Renal cortex interstitium (tissue), 11 donors: Measurements from ENCODE around the gene TRIM39. TPM values are rescaled to one million over a fixed set of nuclear protein-coding genes. Genes with fewer than 3 reads are reported as not detected.

Experiments used
- DNase-seq, 11 donors: peaks; one replicate each; pipeline ENCODE4 v3.0.0-alpha.2; 2013; ENCODE audit warnings: low read depth in 9 of 11, low spot score in 4 of 11; ENCODE audit errors: extremely low read depth in 1 of 11
- polyA plus RNA-seq, 3 donors: library from polyadenylated mRNA; unstranded; fragments of 120-200 nt; gene quantifications; one replicate each; pipeline ENCODE4 v1.2.1, GENCODE V29; 2013; ENCODE audit not compliant: insufficient read length in 3 of 3

TRIM39 gene
- polyA plus RNA-seq, 3 donors: 12.4 to 15.4 (median 14.2) TPM

GRCh38 chr6:30323806-30324205 is 2.9 kb upstream of the TRIM39 start:
- no peak for DNase-seq

- peak in 2 of 11 donors; percentile 26 to 41 for DNase-seq
Measured at GRCh38 chr6:30325150-30325872, 1.4 kb upstream of the TRIM39 start.

GRCh38 chr6:30325873-30326525 is 728 bp upstream of the TRIM39 start:
- peak; percentile 23 to 73 (median 56) for DNase-seq

GRCh38 chr6:30327232-30327746 is 562 bp downstream of the TRIM39 start:
- peak in 2 of 11 donors; percentile 31 to 50 for DNase-seq

GRCh38 chr6:30328397-30328796 is 1.7 kb downstream of the TRIM39 start:
- no peak for DNase-seq

- no peak for DNase-seq
Measured at GRCh38 chr6:30329331-30329730, 2.6 kb downstream of the TRIM39 start.

GRCh38 chr6:30331981-30332380 is 5.3 kb downstream of the TRIM39 start:
- DNase-seq: no peak

- no peak for DNase-seq
Measured at GRCh38 chr6:30334075-30334783, 7.5 kb downstream of the TRIM39 start.

- no peak for DNase-seq
Measured at GRCh38 chr6:30340589-30341054, 13.9 kb downstream of the TRIM39 start.

GRCh38 chr6:30341218-30341617 is 14.5 kb downstream of the TRIM39 start:
- DNase-seq: no peak

- DNase-seq: no peak
Measured at GRCh38 chr6:30341728-30342127, 15.0 kb downstream of the TRIM39 start.

GRCh38 chr6:30344191-30344867 is 17.6 kb downstream of the TRIM39 start:
- no peak for DNase-seq

- peak; percentile 38 to 78 (median 72) for DNase-seq
Measured at GRCh38 chr6:30344868-30345671, 18.3 kb downstream of the TRIM39 start, which contains the start of gene RPP21. RPP21 (plus strand) TSS chr6:30345156; CDS start chr6:30345172, 16 bp downstream.

GRCh38 chr6:30345852-30346251 is 19.1 kb downstream of the TRIM39 start:
- DNase-seq: no peak

GRCh38 chr6:30348957-30349356 is 22.2 kb downstream of the TRIM39 start:
- no peak for DNase-seq

- DNase-seq: no peak
Measured at GRCh38 chr6:30349421-30350177, 22.9 kb downstream of the TRIM39 start.

GRCh38 chr6:30350524-30350923 is 23.8 kb downstream of the TRIM39 start:
- no peak for DNase-seq

- no peak for DNase-seq
Measured at GRCh38 chr6:30352550-30352949, 25.8 kb downstream of the TRIM39 start.
